H1 (cell line): ENCODE measurements around the gene RHCG. TPM values are rescaled to one million over a fixed set of nuclear protein-coding genes. Genes with fewer than 3 reads are reported as not detected.

Experiments used
- BACH1 ChIP-seq: IDR thresholded peaks from 2 replicates; pipeline ENCODE4 v1.6.1; 2012; ENCODE audit warnings: low read length, improper control_type of control experiment
- CHD1 ChIP-seq: IDR thresholded peaks from 2 replicates; pipeline ENCODE4 v1.6.1; 2012; ENCODE audit warnings: low read depth, low read length, improper control_type of control experiment
- CTCF ChIP-seq, 3 experiments: IDR thresholded peaks; 1 replicate in 2 of 3; 2 replicates in 1 of 3; pipeline versions ENCODE4 v1.5.1 to v1.6.1; 2011; ENCODE audit warnings: low read length in 3 of 3, mild to moderate bottlenecking in 3 of 3, inconsistent platforms in 2 of 3, low read depth in 1 of 3, moderate library complexity in 1 of 3; ENCODE audit not compliant: insufficient read depth in 1 of 3; ENCODE audit errors: control extremely low read depth in 1 of 3
- FOSL1 ChIP-seq: IDR thresholded peaks from 2 replicates; pipeline ENCODE4 v1.6.1; 2011; ENCODE audit warnings: mild to moderate bottlenecking, low read depth, low read length, moderate library complexity; ENCODE audit not compliant: insufficient read depth
- HDAC2 ChIP-seq, 2 experiments: fragments of 300-600 bp in 1 of 2; sonication (generic) in 1 of 2; IDR thresholded peaks; 2 replicates each; pipeline ENCODE4 v1.6.1; 2011 to 2012; ENCODE audit warnings: low read depth in 2 of 2, low read length in 2 of 2, mild to moderate bottlenecking in 2 of 2, moderate library complexity in 2 of 2, borderline replicate concordance in 1 of 2, inconsistent platforms in 1 of 2
- HDAC6 ChIP-seq: IDR thresholded peaks from one replicate; pipeline ENCODE4 v1.7.1; 2012; ENCODE audit warnings: low read depth, mild to moderate bottlenecking, inconsistent platforms, low read length, moderate library complexity
- JUN ChIP-seq: IDR thresholded peaks from 2 replicates; pipeline ENCODE4 v1.6.1; 2011; ENCODE audit warnings: low read depth, mild to moderate bottlenecking, improper control_type of control experiment, low read length
- JUND ChIP-seq: IDR thresholded peaks from 2 replicates; pipeline ENCODE4 v1.6.1; 2011; ENCODE audit warnings: mild to moderate bottlenecking, improper control_type of control experiment, low read length
- KDM1A ChIP-seq: fragments of 200-600, 300-600 bp; sonication (generic); IDR thresholded peaks from 2 replicates; pipeline ENCODE4 v1.7.1; 2016; ENCODE audit warnings: mild to moderate bottlenecking, low read length, borderline replicate concordance
- KDM4A ChIP-seq: IDR thresholded peaks from one replicate; pipeline ENCODE4 v1.7.1; 2012; ENCODE audit warnings: low read depth, mild to moderate bottlenecking, moderate library complexity, low read length, inconsistent platforms; ENCODE audit not compliant: severe bottlenecking
- MAX ChIP-seq: IDR thresholded peaks from 2 replicates; pipeline ENCODE4 v1.6.1; 2012; ENCODE audit warnings: inconsistent platforms
- POLR2A ChIP-seq, 2 experiments: IDR thresholded peaks; 1 replicate in 1 of 2; 2 replicates in 1 of 2; pipeline ENCODE4 v1.6.1; 2011; ENCODE audit warnings: low read depth in 2 of 2, low read length in 2 of 2, mild to moderate bottlenecking in 2 of 2; ENCODE audit errors: control extremely low read depth in 1 of 2
- POU5F1 ChIP-seq: IDR thresholded peaks from 2 replicates; pipeline ENCODE4 v1.6.1; 2011; ENCODE audit warnings: low read depth, mild to moderate bottlenecking, low read length, moderate library complexity
- RBBP5 ChIP-seq: IDR thresholded peaks from 2 replicates; pipeline ENCODE4 v1.7.1; 2012; ENCODE audit warnings: low read depth, mild to moderate bottlenecking, inconsistent platforms, low read length, moderate library complexity, borderline replicate concordance
- SIN3A ChIP-seq, 2 experiments: IDR thresholded peaks in 1 of 2; conservative IDR thresholded peaks in 1 of 2; 2 replicates each; pipeline ENCODE4 v1.6.1; 2011 to 2012; ENCODE audit warnings: low read length in 2 of 2, improper control_type of control experiment in 1 of 2, low read depth in 1 of 2, mild to moderate bottlenecking in 1 of 2
- SIX5 ChIP-seq: IDR thresholded peaks from 2 replicates; pipeline ENCODE4 v1.6.1; 2011; ENCODE audit warnings: mild to moderate bottlenecking, low read depth, low read length
- SP4 ChIP-seq: IDR thresholded peaks from 2 replicates; pipeline ENCODE4 v1.6.1; 2012; ENCODE audit warnings: low read length, inconsistent platforms
- SUZ12 ChIP-seq: fragments of 200-600 bp; sonication (generic); IDR thresholded peaks from 2 replicates; pipeline ENCODE4 v1.6.1; 2012; ENCODE audit warnings: mild to moderate bottlenecking, inconsistent platforms, low read length, moderate library complexity, mixed read lengths
- TBP ChIP-seq: IDR thresholded peaks from 2 replicates; pipeline ENCODE4 v1.6.1; 2011; ENCODE audit warnings: low read depth, low read length, improper control_type of control experiment
- YY1 ChIP-seq: IDR thresholded peaks from 2 replicates; pipeline ENCODE4 v1.6.1; 2011; ENCODE audit warnings: low read depth, mild to moderate bottlenecking, low read length
- polyA plus RNA-seq, 7 experiments: library from polyadenylated mRNA; depleted of rRNA in 3 of 7; stranded (reverse) in 5 of 7; unstranded in 2 of 7; fragments of >200 nt in 5 of 7; fragments of 200-250 nt in 2 of 7; gene quantifications; 1 replicate in 5 of 7; 2 replicates in 1 of 7; 4 replicates in 1 of 7; pipeline versions ENCODE4 v1.2.1 to v1.2.3, GENCODE V29; 2011 to 2013; ENCODE audit warnings: missing spikeins in 2 of 7, mixed read lengths in 2 of 7
- total RNA-seq: library from RNA; stranded (reverse); fragmentation: NEBNext Ultra II Directional; extraction: Animal tissue kit (Norgen Biotek cat#: 25700); gene quantifications from 2 replicates; pipeline ENCODE4 v1.2.1, GENCODE V29; 2021
- TF ChIP-seq, protein P1 (sequence below): IDR thresholded peaks from 2 replicates; pipeline ENCODE4 v1.6.1; 2011; ENCODE audit warnings: low read length, improper control_type of control experiment

The RHCG gene
- total and polyA plus RNA-seq, 2 of the 8 experiments (the other 6 are each of a cell fraction or from before 2014, with no cell fraction given), result 0.68 TPM; not detected in 1

DNA sequence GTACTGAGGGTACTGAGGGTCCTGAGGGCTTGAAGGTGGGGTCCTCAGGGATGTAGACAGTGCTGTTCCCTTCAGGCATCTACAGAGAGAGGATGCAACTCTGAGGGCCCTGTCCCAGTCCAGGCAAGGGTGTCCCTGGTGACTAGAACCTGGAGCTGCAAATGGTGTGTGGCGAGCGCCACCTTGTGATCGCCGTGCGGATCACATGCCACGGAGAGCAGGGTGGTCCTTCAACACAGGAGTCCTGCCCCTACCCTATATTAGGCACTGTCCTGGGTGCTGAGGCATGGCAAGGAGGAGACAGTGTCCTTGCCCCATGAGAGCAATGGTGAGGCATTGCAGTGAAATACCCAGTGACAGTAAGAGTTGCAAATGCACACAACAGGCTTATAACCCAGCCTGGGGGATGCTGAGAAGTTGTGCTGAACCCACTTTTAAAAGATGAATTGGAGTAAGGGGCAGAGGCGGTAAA, 23.6 kb downstream of the RHCG start (continued):
- TF ChIP-seq YY1 (no peak), BACH1 (no peak), HDAC6 (no peak), SP4 (no peak), CHD1 (no peak), POU5F1 (no peak), HDAC2 (IDR thresholded peaks at IDR 0.05; ENCODE audit: borderline replicate concordance in 1 of 2, low read depth in 2 of 2, low read length in 2 of 2) (no peak), POLR2A (IDR thresholded peaks at IDR 0.05; ENCODE audit: control extremely low read depth in 1 of 2, low read depth in 2 of 2, low read length in 2 of 2) (no peak), JUND (no peak), JUN (no peak), MAX (peak; percentile 81), TBP (no peak), SUZ12 (no peak), SIX5 (no peak), CTCF (IDR thresholded peaks at IDR 0.05; ENCODE audit: control extremely low read depth in 1 of 3, insufficient read depth in 1 of 3, low read depth in 1 of 3, low read length in 3 of 3) (peak; percentile 98 to 100 (median 99)), KDM4A (no peak), SIN3A (conservative IDR thresholded peaks at IDR 0.05 in 1 of 2, IDR thresholded peaks at IDR 0.05 in 1 of 2; ENCODE audit: low read depth in 1 of 2, low read length in 2 of 2) (peak; percentile 38 to 83; a peak in 2 of 4 replicates), RBBP5 (no peak), KDM1A (no peak), FOSL1 (no peak)
- TF ChIP-seq, protein P1, sequence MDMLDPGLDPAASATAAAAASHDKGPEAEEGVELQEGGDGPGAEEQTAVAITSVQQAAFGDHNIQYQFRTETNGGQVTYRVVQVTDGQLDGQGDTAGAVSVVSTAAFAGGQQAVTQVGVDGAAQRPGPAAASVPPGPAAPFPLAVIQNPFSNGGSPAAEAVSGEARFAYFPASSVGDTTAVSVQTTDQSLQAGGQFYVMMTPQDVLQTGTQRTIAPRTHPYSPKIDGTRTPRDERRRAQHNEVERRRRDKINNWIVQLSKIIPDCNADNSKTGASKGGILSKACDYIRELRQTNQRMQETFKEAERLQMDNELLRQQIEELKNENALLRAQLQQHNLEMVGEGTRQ, result 0 out of 2 replicates have a peak, but pooled peaks have one; percentile 28
